WERI-Rb-1 (cell line): ENCODE measurements around the gene CFAP299.

Experiments
- DNase-seq: peaks from one replicate; pipeline ENCODE4 v3.0.0-alpha.2; 2020
- H3K27ac ChIP-seq: fragments of 250-450 bp; sonication (Bioruptor Pico); 2 replicates; pipeline ENCODE4 v1.5.1; 2020; ENCODE audit warnings: mild to moderate bottlenecking, moderate library complexity
- H3K27me3 ChIP-seq: fragments of 250-450 bp; sonication (Bioruptor Pico); 2 replicates; pipeline ENCODE4 v1.5.1; 2021; ENCODE audit warnings: mild to moderate bottlenecking, low read depth, moderate library complexity; ENCODE audit not compliant: insufficient read depth, severe bottlenecking
- H3K36me3 ChIP-seq: fragments of 250-450 bp; sonication (Bioruptor Pico); 2 replicates; pipeline ENCODE4 v1.5.1; 2020; ENCODE audit warnings: mild to moderate bottlenecking, moderate library complexity
- H3K4me3 ChIP-seq: 2 replicates; pipeline ENCODE4 v1.5.1; 2011; ENCODE audit warnings: low read depth, mild to moderate bottlenecking, control low read depth, low read length
- H3K9me3 ChIP-seq: fragments of 250-450 bp; sonication (Bioruptor Pico); 2 replicates; pipeline ENCODE4 v1.5.1; 2021; ENCODE audit warnings: mild to moderate bottlenecking, moderate library complexity; ENCODE audit not compliant: severe bottlenecking
- CTCF ChIP-seq: IDR thresholded peaks from 2 replicates; pipeline ENCODE4 v1.5.1; 2011; ENCODE audit warnings: low read depth, mild to moderate bottlenecking, control low read depth, inconsistent platforms, low read length

The CFAP299 gene

GRCh38 chr4:80484712-80485111, 149.2 kb downstream of the CFAP299 start:
- DNase-seq: no peak
- TF ChIP-seq CTCF: no peak
- no peaks in the 10 kb centered on the region for H3K9me3 ChIP-seq
- no peaks in the 10 kb centered on the region for H3K36me3 ChIP-seq
- H3K27ac ChIP-seq: no peak overlapping the region
- H3K4me3 ChIP-seq: no peak overlapping the region
- peaks cover 2% of the 10 kb centered on the region for H3K27me3 ChIP-seq

DNA sequence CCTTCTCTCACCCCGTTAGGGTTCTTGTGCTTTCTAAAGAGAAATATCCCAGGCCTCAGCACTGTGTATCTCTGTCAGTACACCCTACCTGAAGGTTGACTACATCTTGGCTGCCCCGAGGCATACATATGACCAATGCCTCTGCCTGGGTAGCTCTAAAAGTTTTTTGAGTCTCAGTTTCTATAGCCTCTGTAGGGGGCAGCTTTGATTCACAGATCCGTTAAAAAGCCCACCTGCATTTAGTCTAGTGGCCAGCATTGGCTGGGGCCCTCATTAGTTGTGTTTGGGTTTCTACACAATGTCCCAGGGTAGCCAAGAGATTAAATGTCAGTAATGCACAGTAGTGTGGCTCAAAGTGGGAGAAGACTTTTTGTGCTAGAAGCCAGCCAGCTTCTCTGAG, 151.1 kb downstream of the CFAP299 start:
- Histone ChIP-seq H3K27me3 (peaks cover 2% of the 10 kb centered on the region), H3K9me3 (no peaks in the 10 kb centered on the region), H3K36me3 (no peaks in the 10 kb centered on the region), H3K4me3 (no peak overlapping the region), H3K27ac (no peak overlapping the region)
- DNase-seq: no peak
- no peak for TF ChIP-seq CTCF

DNA sequence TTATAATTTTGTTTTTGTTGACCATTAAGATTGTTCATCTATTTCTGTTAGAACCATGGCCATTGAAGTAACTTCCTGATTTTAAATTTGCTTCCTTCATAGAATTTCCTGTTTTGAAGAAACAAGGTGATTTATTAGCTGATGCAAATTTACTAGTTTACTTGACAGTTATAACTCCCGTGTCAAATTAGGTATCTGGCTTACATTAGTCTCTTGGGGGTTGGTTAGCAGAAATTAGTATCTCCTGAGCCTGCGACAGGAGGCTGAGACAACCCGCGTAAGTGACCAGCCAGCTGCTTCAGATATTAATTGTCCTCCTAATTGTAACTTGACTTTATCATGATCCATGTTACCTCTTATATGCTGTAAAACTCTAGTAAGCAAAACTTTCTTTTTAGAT, 154.3 kb downstream of the CFAP299 start:
- DNase-seq: no peak
- Histone ChIP-seq H3K36me3 (no peaks in the 10 kb centered on the region), H3K4me3 (no peak overlapping the region), H3K9me3 (no peaks in the 10 kb centered on the region), H3K27me3 (no peaks in the 10 kb centered on the region), H3K27ac (no peak overlapping the region)
- TF ChIP-seq CTCF: no peak

GRCh38 chr4:80492761-80493160, 157.2 kb downstream of the CFAP299 start:
- H3K9me3 ChIP-seq: no peaks in the 10 kb centered on the region

GRCh38 chr4:80495865-80496264, 160.3 kb downstream of the CFAP299 start:
- Histone ChIP-seq H3K9me3 (no peaks in the 10 kb centered on the region), H3K27ac (no peak overlapping the region), H3K4me3 (no peak overlapping the region), H3K27me3 (no peaks in the 10 kb centered on the region), H3K36me3 (no peaks in the 10 kb centered on the region)
- no peak for DNase-seq
- TF ChIP-seq CTCF: no peak

More at GRCh38 chr4:80492761-80493160, 157.2 kb downstream of the CFAP299 start:
- Histone ChIP-seq H3K27ac (no peak overlapping the region), H3K36me3 (no peaks in the 10 kb centered on the region), H3K4me3 (no peak overlapping the region), H3K27me3 (no peaks in the 10 kb centered on the region)
- no peak for TF ChIP-seq CTCF
- no peak for DNase-seq

- Histone ChIP-seq H3K36me3 (no peaks in the 10 kb centered on the region), H3K27me3 (no peaks in the 10 kb centered on the region), H3K27ac (no peak overlapping the region), H3K4me3 (no peak overlapping the region), H3K9me3 (no peaks in the 10 kb centered on the region)
- TF ChIP-seq CTCF: no peak
- DNase-seq: no peak
Measured at GRCh38 chr4:80498725-80499124, 163.2 kb downstream of the CFAP299 start.
